ENCODE measurements around the gene CRAMP1. TPM values are rescaled to one million over a fixed set of nuclear protein-coding genes. Genes with fewer than 3 reads are reported as not detected.

CRAMP1 gene
- total RNA-seq, 1 donor from 2014 or later: 12.3 TPM

DNA sequence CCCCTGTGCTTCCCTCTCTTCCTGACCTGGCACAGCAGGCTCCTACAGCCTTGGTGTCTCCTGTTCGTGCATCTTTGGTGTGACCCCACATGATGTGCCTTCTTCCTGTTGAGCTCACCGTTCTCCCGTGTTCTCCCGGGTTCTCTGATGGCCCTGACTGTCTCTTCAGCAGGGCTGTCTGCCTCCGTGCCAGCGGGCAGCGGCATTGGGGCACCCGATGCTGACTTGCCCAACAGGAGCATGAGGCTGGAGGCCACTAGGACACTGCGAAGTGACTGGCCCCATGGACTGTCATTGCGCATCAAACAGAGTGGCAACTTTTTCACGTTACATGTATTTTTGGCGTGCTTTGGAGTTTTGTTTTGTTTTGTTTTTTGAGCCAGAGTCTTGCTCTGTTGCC lies 22.4 kb downstream of the CRAMP1 start:
- no peak for DNase-seq
- intact Hi-C loops (cut with micrococcal nuclease): no loop called here

GRCh38 chr16:1635070-1635469 lies 22.9 kb downstream of the CRAMP1 start:
- DNase-seq: no peak
- intact Hi-C loops (cut with micrococcal nuclease): no loop called here

More for the DNA sequence above, 22.4 kb downstream of the CRAMP1 start:
- Histone ChIP-seq H3K36me3 (peaks cover 67% of the 10 kb centered on the region), H3K4me3 (no peak overlapping the region), H3K9me3 (replicated peaks) (no peaks in the 10 kb centered on the region), H3K27ac (replicated peaks) (no peak overlapping the region), H3K4me1 (peaks cover 9% of the 10 kb centered on the region), H3K27me3 (ENCODE audit: low read depth) (no peaks in the 10 kb centered on the region)
- TF ChIP-seq, protein P1, sequence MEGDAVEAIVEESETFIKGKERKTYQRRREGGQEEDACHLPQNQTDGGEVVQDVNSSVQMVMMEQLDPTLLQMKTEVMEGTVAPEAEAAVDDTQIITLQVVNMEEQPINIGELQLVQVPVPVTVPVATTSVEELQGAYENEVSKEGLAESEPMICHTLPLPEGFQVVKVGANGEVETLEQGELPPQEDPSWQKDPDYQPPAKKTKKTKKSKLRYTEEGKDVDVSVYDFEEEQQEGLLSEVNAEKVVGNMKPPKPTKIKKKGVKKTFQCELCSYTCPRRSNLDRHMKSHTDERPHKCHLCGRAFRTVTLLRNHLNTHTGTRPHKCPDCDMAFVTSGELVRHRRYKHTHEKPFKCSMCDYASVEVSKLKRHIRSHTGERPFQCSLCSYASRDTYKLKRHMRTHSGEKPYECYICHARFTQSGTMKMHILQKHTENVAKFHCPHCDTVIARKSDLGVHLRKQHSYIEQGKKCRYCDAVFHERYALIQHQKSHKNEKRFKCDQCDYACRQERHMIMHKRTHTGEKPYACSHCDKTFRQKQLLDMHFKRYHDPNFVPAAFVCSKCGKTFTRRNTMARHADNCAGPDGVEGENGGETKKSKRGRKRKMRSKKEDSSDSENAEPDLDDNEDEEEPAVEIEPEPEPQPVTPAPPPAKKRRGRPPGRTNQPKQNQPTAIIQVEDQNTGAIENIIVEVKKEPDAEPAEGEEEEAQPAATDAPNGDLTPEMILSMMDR (IDR thresholded peaks at IDR 0.05; ENCODE audit: borderline replicate concordance): no peak

GRCh38 chr16:1637526-1637925 lies 25.4 kb downstream of the CRAMP1 start:
- H3K9me3 ChIP-seq (replicated peaks): no peaks in the 10 kb centered on the region
- TF ChIP-seq, protein P1 (IDR thresholded peaks at IDR 0.05; ENCODE audit: borderline replicate concordance): no peak
- H3K4me3 ChIP-seq: no peak overlapping the region
- no peak overlapping the region for H3K27ac ChIP-seq (replicated peaks)
- peaks cover 77% of the 10 kb centered on the region for H3K36me3 ChIP-seq
- no peaks in the 10 kb centered on the region for H3K27me3 ChIP-seq (ENCODE audit: low read depth)
- peaks cover 30% of the 10 kb centered on the region for H3K4me1 ChIP-seq
- no peak for DNase-seq
- intact Hi-C loops (cut with micrococcal nuclease): no loop called here

More at GRCh38 chr16:1635070-1635469, 22.9 kb downstream of the CRAMP1 start:
- peaks cover 14% of the 10 kb centered on the region for H3K4me1 ChIP-seq
- TF ChIP-seq, protein P1 (IDR thresholded peaks at IDR 0.05; ENCODE audit: borderline replicate concordance): no peak
- peaks cover 72% of the 10 kb centered on the region for H3K36me3 ChIP-seq
- H3K9me3 ChIP-seq (replicated peaks): no peaks in the 10 kb centered on the region
- no peak overlapping the region for H3K27ac ChIP-seq (replicated peaks)
- no peak overlapping the region for H3K4me3 ChIP-seq
- H3K27me3 ChIP-seq (ENCODE audit: low read depth): no peaks in the 10 kb centered on the region

DNA sequence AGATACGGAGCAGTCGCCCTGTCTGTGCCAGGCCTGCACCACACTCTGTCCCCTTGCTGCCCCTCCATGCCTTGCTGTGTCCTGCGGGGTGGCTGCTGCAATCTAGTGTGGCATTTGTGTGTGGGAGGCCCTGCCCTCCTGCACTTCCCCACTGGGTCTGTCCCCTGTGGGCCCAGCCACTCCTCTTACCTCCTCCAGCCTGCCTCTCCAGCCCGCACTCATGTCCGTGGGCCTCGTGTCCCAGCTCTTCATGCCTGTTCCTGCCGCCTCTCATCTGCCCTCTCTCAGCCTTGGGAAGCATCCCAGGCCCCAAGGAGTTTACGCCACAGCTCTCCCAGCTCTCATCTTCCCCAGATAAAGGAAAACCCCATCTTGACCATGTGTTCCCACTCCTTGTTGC lies 26.6 kb downstream of the CRAMP1 start:
- Histone ChIP-seq H3K4me3 (no peak overlapping the region), H3K4me1 (peaks cover 36% of the 10 kb centered on the region), H3K27ac (replicated peaks) (no peak overlapping the region), H3K9me3 (replicated peaks) (no peaks in the 10 kb centered on the region), H3K27me3 (ENCODE audit: low read depth) (no peaks in the 10 kb centered on the region), H3K36me3 (peaks cover 77% of the 10 kb centered on the region)
- TF ChIP-seq, protein P1 (IDR thresholded peaks at IDR 0.05; ENCODE audit: borderline replicate concordance): no peak
- no peak for DNase-seq
- intact Hi-C loops (cut with micrococcal nuclease): no loop called here

GRCh38 chr16:1639282-1639681 lies 27.1 kb downstream of the CRAMP1 start:
- TF ChIP-seq, protein P1 (IDR thresholded peaks at IDR 0.05; ENCODE audit: borderline replicate concordance): no peak
- peak overlapping the region; percentile 59 for H3K27ac ChIP-seq (replicated peaks)
- DNase-seq: no peak
- no peaks in the 10 kb centered on the region for H3K27me3 ChIP-seq (ENCODE audit: low read depth)
- H3K4me1 ChIP-seq: peaks cover 36% of the 10 kb centered on the region
- peaks cover 77% of the 10 kb centered on the region for H3K36me3 ChIP-seq
- H3K9me3 ChIP-seq (replicated peaks): no peaks in the 10 kb centered on the region
- intact Hi-C loops (cut with micrococcal nuclease): no loop called here
- H3K4me3 ChIP-seq: no peak overlapping the region
